ENCODE results near the gene SLC22A15.
"Not testable (repeated sequence)": the region's sequence is repeated elsewhere in the genome, so short reads cannot be mapped to it uniquely, and the experiment has no call there.

Gene SLC22A15

DNA sequence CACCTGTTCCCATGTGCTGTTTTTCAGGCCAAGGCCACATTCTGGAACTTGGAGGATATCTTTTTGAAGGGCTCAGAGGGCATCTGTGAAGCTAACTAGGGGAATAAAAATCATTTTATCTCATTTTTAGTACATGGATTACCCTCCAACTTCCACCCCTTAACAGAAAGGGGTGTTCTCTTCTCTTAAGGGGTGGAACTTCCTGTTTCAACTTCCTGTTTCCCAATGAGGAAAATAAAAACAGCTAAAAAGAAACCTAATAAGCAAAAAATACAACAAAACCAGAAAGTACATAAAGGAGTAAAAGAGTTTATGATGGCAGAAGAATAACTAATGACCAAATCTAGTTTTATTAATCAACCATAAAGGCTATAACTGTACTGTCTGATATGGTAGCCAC is 24.8 kb upstream of the SLC22A15 start:
- TF ChIP-seq, protein P1, sequence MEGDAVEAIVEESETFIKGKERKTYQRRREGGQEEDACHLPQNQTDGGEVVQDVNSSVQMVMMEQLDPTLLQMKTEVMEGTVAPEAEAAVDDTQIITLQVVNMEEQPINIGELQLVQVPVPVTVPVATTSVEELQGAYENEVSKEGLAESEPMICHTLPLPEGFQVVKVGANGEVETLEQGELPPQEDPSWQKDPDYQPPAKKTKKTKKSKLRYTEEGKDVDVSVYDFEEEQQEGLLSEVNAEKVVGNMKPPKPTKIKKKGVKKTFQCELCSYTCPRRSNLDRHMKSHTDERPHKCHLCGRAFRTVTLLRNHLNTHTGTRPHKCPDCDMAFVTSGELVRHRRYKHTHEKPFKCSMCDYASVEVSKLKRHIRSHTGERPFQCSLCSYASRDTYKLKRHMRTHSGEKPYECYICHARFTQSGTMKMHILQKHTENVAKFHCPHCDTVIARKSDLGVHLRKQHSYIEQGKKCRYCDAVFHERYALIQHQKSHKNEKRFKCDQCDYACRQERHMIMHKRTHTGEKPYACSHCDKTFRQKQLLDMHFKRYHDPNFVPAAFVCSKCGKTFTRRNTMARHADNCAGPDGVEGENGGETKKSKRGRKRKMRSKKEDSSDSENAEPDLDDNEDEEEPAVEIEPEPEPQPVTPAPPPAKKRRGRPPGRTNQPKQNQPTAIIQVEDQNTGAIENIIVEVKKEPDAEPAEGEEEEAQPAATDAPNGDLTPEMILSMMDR (IDR thresholded peaks at IDR 0.05; ENCODE audit: low read depth, low read length): no peak
- H3K4me3 ChIP-seq (ENCODE audit: low read depth, low read length): no peak overlapping the region

DNA sequence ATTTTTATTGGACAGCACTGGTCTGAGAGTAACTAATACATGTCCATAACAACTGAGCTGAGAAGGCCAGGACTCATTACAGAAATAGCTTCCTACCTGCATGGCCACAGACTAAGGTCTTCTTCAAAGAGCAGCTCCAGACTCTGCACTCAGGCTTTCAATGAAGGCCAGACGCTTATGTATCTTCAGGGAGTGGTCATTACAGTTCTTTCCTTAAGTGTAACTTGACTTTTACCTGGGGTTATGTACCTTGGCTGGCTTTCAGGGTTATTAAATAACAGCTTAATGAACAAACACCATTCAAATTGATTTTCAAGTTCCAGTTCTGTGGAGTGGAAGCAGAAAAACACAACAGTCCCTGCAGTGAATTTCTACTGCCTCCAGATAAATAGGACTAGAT is 23.8 kb upstream of the SLC22A15 start:
- H3K4me3 ChIP-seq (ENCODE audit: low read depth, low read length): no peak overlapping the region
- TF ChIP-seq, protein P1 (IDR thresholded peaks at IDR 0.05; ENCODE audit: low read depth, low read length): no peak

DNA sequence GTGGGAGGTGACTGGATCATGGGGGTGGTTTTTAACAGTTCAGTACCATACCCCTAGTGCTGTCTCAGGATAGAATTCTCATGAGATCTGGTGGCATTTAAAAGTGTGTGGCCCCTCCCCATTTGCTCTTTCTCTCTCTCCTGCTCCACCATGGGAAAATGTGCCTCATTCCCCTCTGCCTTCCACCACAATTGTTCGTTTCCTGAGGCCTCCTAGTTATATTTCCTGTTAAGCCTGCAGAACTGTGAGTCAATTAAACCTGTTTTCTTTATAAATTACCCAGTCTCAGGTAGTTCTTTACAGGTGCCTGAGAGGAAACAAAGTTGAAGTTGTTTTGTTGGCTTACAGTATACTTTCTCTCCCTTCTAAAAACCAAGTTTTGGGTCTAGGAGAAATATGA is 23.1 kb upstream of the SLC22A15 start:
- no peak overlapping the region for H3K4me3 ChIP-seq (ENCODE audit: low read depth, low read length)
- TF ChIP-seq, protein P1 (IDR thresholded peaks at IDR 0.05; ENCODE audit: low read depth, low read length): no peak

DNA sequence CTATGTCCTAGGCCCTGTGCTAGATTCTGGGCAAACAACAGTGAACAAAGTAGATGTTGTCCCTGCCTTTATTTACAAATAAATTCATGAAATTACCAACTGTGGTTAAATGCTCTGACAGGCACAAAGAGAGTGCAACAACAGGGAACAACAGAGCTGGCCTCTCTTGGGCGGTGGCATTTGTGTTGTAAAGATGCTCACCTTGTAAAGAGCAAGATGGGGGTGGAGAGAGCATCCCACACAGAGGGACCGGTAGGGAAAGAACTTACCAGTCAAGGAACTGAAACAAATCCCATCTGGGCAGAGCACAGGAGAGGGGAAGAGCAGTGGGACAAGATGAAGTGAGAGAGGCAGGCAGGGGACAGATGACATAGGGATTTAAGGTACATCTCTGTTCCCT is 21.6 kb upstream of the SLC22A15 start:
- H3K4me3 ChIP-seq (ENCODE audit: low read depth, low read length): no peak overlapping the region
- TF ChIP-seq, protein P1 (IDR thresholded peaks at IDR 0.05; ENCODE audit: low read depth, low read length): no peak

DNA sequence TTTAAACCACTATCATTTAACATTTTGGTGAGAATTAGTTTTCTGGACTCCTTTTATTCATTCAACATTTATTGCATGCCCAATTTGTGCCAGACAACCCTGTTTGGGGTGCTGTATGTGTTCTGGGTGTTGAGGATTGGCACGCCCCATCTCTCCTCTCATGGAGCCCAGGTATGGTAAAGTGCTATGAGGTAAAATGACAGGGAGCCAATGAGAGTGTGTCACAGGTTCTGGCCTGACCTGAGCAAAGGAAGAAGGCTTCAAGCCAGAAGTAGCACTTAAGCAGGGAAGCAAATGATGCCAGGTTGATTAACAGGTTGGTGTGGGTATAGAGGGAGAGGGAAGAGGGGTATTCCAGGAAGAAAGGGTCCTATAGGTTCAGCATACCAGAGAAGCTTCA is 21.1 kb upstream of the SLC22A15 start:
- H3K4me3 ChIP-seq (ENCODE audit: low read depth, low read length): no peak overlapping the region
- TF ChIP-seq, protein P1 (IDR thresholded peaks at IDR 0.05; ENCODE audit: low read depth, low read length): no peak

DNA sequence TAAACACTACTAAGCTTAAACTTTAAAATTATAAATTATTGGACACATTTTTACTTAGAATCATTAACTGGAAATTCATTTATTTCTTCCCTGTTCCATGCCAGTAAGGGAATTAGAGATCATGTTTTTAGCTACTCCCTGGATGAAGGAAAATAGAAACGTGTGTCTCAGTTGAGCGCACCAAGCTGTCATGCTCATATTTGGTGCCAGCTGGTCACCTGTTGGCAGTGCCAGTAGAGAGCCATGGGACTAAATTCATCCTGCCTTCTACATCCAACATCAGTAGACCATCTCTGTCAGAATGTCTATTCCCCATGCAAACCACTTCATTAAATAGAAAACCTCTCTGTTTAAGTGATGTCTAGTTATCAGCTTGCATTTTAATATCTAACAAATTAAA is 17.4 kb upstream of the SLC22A15 start:
- no peak overlapping the region for H3K4me3 ChIP-seq (ENCODE audit: low read depth, low read length)
- TF ChIP-seq, protein P1 (IDR thresholded peaks at IDR 0.05; ENCODE audit: low read depth, low read length): no peak

DNA sequence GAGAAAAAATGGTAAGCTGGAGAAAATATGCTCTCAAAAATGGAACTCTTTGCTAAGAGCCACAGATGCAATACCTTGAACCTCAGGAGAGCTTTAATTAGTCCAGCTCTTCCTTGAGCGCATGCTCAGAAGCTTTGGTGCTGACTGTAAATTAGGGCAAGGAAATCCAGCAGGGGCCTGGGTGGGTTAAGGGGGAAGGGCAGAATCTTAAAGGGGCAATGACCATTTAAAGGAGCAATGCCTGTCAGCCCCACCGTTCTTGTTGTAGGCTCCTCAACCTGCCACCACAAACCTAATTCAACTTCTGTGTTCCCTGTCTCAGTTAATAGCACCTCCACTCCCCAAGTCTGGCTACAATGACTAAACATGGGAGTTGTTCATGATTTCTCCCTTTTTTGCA is 6.8 kb upstream of the SLC22A15 start:
- H3K4me3 ChIP-seq (ENCODE audit: low read depth, low read length): no peak overlapping the region
- TF ChIP-seq, protein P1 (IDR thresholded peaks at IDR 0.05; ENCODE audit: low read depth, low read length): no peak

DNA sequence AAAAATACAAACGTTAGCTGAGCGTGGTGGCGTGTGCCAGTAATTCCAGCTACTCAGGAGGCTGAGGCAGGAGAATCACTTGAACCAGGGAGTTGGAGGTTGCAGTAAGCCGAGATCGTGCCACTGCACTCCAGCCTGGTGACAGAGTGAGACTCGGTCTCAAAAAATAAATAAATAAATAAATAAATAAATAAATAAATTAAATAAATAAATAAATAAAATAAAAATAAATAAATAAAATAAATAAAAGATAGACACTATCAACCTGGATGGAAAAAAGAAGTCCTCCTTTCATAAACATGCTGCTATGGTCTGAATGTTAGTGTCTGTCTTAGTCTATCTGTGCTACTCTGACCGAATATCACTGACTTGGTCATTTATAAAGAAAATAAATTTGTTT is 4.5 kb upstream of the SLC22A15 start:
- not testable (repeated sequence) for H3K4me3 ChIP-seq (ENCODE audit: low read depth, low read length)

Measured in WI38 (cell line).